Right cardiac atrium (tissue), 5 donors: ENCODE data around the gene CHN2. TPM values are rescaled to one million over a fixed set of nuclear protein-coding genes. Genes with fewer than 3 reads are reported as not detected.

Source experiments
- ATAC-seq, 2 donors: fragments of 200-7000 bp; cut with Tn5 transposase; one replicate each; pipeline versions ENCODE4 v1.8.0 to v1.9.1; 2020; ENCODE audit warnings: moderate library complexity in 2 of 2, mild to moderate bottlenecking in 1 of 2
- DNase-seq, 3 donors: peaks; one replicate each; pipeline ENCODE4 v3.0.0-alpha.2; 2020
- H3K27ac ChIP-seq: one replicate; pipeline ENCODE4 v1.5.1; 2013; ENCODE audit warnings: mild to moderate bottlenecking, low read length, control low read depth, moderate library complexity
- H3K27me3 ChIP-seq: one replicate; pipeline ENCODE4 v1.6.1; 2013; ENCODE audit not compliant: control insufficient read depth, insufficient read depth
- H3K4me1 ChIP-seq: one replicate; pipeline ENCODE4 v1.6.1; 2013; ENCODE audit warnings: low read length; ENCODE audit not compliant: control insufficient read depth, insufficient read depth
- H3K4me3 ChIP-seq: one replicate; pipeline ENCODE4 v1.5.1; 2013; ENCODE audit warnings: low read length, control low read depth
- H3K9me3 ChIP-seq: one replicate; pipeline ENCODE4 v1.6.1; 2013; ENCODE audit warnings: low read length; ENCODE audit not compliant: control insufficient read depth
- WGBS: extraction: QIAGEN DNeasy Blood & Tissue Kit; methylation state at CpG from one replicate; pipeline ENCODE4 v1.1.7; 2013; 5-methylcytosine and 5-hydroxymethylcytosine counted together
- intact Hi-C, 4 donors: fragments of 100-400 bp; cut with DNase I; formaldehyde crosslinking; loops; one replicate each; pipeline versions ENCODE4 v1.11.0 to v1.14.0; 2022 to 2023
- polyA plus RNA-seq: library from polyadenylated mRNA; stranded (reverse); fragments of 200-250 nt; gene quantifications from one replicate; pipeline ENCODE4 v1.2.3, GENCODE V29; 2013
- total RNA-seq, 4 donors: library from RNA; stranded (reverse); fragmentation: NEBNext Ultra II Directional; extraction: Animal tissue kit (Norgen Biotek cat#: 25700); gene quantifications; one replicate each; pipeline ENCODE4 v1.2.1, GENCODE V29; 2021
- donor health status: healthy with polysubstance abuse.
- donor health status: DM: no; HTN: yes; CAD: no.
- donor health status: DM: no; HTN: no; CAD: no.
- donor health status: DM: no; HTN: yes; CAD: no; lungs with severe emphysema.
- donor health status: DM: yes; HTN: yes; CAD: no.

The CHN2 gene
- total and polyA plus RNA-seq, 5 donors, result 2.0 to 6.4 (median 4.3) TPM

- 79% methylated on average over 7 of the region's 7 CpGs for WGBS
- H3K27me3 ChIP-seq, result no peaks in the 10 kb centered on the region
- ATAC-seq (no peak), DNase-seq (no peak)
- H3K27ac ChIP-seq, result no peak overlapping the region
- no peak overlapping the region for H3K4me3 ChIP-seq
- intact Hi-C loops, result loop anchor here in 1 of 4 donors (10.0 kb wide), 1 partner anchor 156 kb away; no protein-coding TSS in a partner anchor
- no peaks in the 10 kb centered on the region for H3K9me3 ChIP-seq
- no peaks in the 10 kb centered on the region for H3K4me1 ChIP-seq
Observed at GRCh38 chr7:29341156-29341555, 146.6 kb downstream of the CHN2 start.

- Histone ChIP-seq H3K27me3 (no peaks in the 10 kb centered on the region), H3K4me1 (no peaks in the 10 kb centered on the region), H3K9me3 (no peaks in the 10 kb centered on the region), H3K27ac (no peak overlapping the region), H3K4me3 (no peak overlapping the region)
- intact Hi-C loops, result loop anchor here in 1 of 4 donors (10.0 kb wide), 1 partner anchor 158 kb away; no protein-coding TSS in a partner anchor
- 85% methylated on average over 3 of the region's 3 CpGs for WGBS
- no peak for ATAC-seq
- no peak for DNase-seq
Observed at GRCh38 chr7:29342761-29343160, 148.2 kb downstream of the CHN2 start.

GRCh38 chr7:29343399-29343798, 148.8 kb downstream of the CHN2 start:
- no peak overlapping the region for H3K27ac ChIP-seq
- H3K9me3 ChIP-seq, result no peaks in the 10 kb centered on the region
- H3K4me3 ChIP-seq, result no peak overlapping the region
- 84% methylated on average over 2 of the region's 2 CpGs for WGBS
- intact Hi-C loops, result loop anchor here in 1 of 4 donors (10.0 kb wide), 1 partner anchor 159 kb away; no protein-coding TSS in a partner anchor
- DNase-seq, result no peak
- ATAC-seq, result no peak
- H3K4me1 ChIP-seq, result no peaks in the 10 kb centered on the region
- H3K27me3 ChIP-seq, result no peaks in the 10 kb centered on the region

- no peaks in the 10 kb centered on the region for H3K4me1 ChIP-seq
- WGBS, result 94% methylated on average over 4 of the region's 4 CpGs
- ATAC-seq (no peak), DNase-seq (no peak)
- no peak overlapping the region for H3K27ac ChIP-seq
- H3K27me3 ChIP-seq, result no peaks in the 10 kb centered on the region
- intact Hi-C loops, result loop anchor here in 1 of 4 donors (10.0 kb wide), 1 partner anchor 160 kb away; no protein-coding TSS in a partner anchor
- no peaks in the 10 kb centered on the region for H3K9me3 ChIP-seq
- H3K4me3 ChIP-seq, result no peak overlapping the region
Observed at GRCh38 chr7:29344334-29344978, 149.9 kb downstream of the CHN2 start.

- ATAC-seq (peak; percentile 40 to 74), DNase-seq (peak; percentile 42 to 76 (median 68))
- no peaks in the 10 kb centered on the region for H3K27me3 ChIP-seq
- H3K4me3 ChIP-seq, result no peak overlapping the region
- no peaks in the 10 kb centered on the region for H3K9me3 ChIP-seq
- H3K4me1 ChIP-seq, result no peaks in the 10 kb centered on the region
- H3K27ac ChIP-seq, result no peak overlapping the region
- WGBS, result 80% methylated on average over 9 of the region's 9 CpGs
- intact Hi-C loops, result loop anchor here in 1 of 4 donors (10.0 kb wide), 1 partner anchor 161 kb away; no protein-coding TSS in a partner anchor
Observed at GRCh38 chr7:29345590-29345989, 151.0 kb downstream of the CHN2 start.

- Histone ChIP-seq H3K27me3 (no peaks in the 10 kb centered on the region), H3K4me1 (no peaks in the 10 kb centered on the region), H3K27ac (no peak overlapping the region), H3K4me3 (no peak overlapping the region), H3K9me3 (no peaks in the 10 kb centered on the region)
- DNase-seq (no peak), ATAC-seq (no peak)
- intact Hi-C loops, result loop anchor here in 2 of 4 donors (2.0 to 10.0 kb wide), 2 partner anchors 156 to 162 kb away; no protein-coding TSS in a partner anchor
- WGBS, result 83% methylated on average over 8 of the region's 8 CpGs
Observed at GRCh38 chr7:29346231-29346978, 151.8 kb downstream of the CHN2 start.

GRCh38 chr7:29349362-29349761, 154.8 kb downstream of the CHN2 start:
- WGBS, result 86% methylated on average over 4 of the region's 4 CpGs
- intact Hi-C loops, result loop anchor here in 1 of 4 donors (10.0 kb wide), 1 partner anchor 165 kb away; no protein-coding TSS in a partner anchor
- Histone ChIP-seq H3K9me3 (no peaks in the 10 kb centered on the region), H3K4me1 (no peaks in the 10 kb centered on the region), H3K4me3 (no peak overlapping the region), H3K27me3 (no peaks in the 10 kb centered on the region), H3K27ac (no peak overlapping the region)
- DNase-seq (no peak), ATAC-seq (no peak)

- intact Hi-C loops, result no loop called here
- ATAC-seq, result no peak
Observed at GRCh38 chr7:29350351-29350750, 155.8 kb downstream of the CHN2 start.

GRCh38 chr7:29352041-29352440, 157.5 kb downstream of the CHN2 start:
- no peaks in the 10 kb centered on the region for H3K4me1 ChIP-seq
- H3K27me3 ChIP-seq, result no peaks in the 10 kb centered on the region
- ATAC-seq, result no peak
- H3K27ac ChIP-seq, result no peak overlapping the region
- H3K9me3 ChIP-seq, result no peaks in the 10 kb centered on the region
- no peak overlapping the region for H3K4me3 ChIP-seq
- intact Hi-C loops, result no loop called here
- DNase-seq, result no peak
- 79% methylated on average over 4 of the region's 4 CpGs for WGBS

More at GRCh38 chr7:29350351-29350750, 155.8 kb downstream of the CHN2 start:
- DNase-seq, result no peak
- no peaks in the 10 kb centered on the region for H3K4me1 ChIP-seq
- WGBS, result 88% methylated on average over 3 of the region's 3 CpGs
- no peak overlapping the region for H3K4me3 ChIP-seq
- H3K27ac ChIP-seq, result no peak overlapping the region
- no peaks in the 10 kb centered on the region for H3K27me3 ChIP-seq
- H3K9me3 ChIP-seq, result no peaks in the 10 kb centered on the region

- ATAC-seq (no peak), DNase-seq (no peak)
- no peaks in the 10 kb centered on the region for H3K4me1 ChIP-seq
- H3K27ac ChIP-seq, result no peak overlapping the region
- no peaks in the 10 kb centered on the region for H3K27me3 ChIP-seq
- H3K9me3 ChIP-seq, result no peaks in the 10 kb centered on the region
- intact Hi-C loops, result no loop called here
- no peak overlapping the region for H3K4me3 ChIP-seq
- WGBS, result 68% methylated on average over 5 of the region's 5 CpGs
Observed at GRCh38 chr7:29353810-29354209, 159.2 kb downstream of the CHN2 start.

GRCh38 chr7:29354340-29354739, 159.8 kb downstream of the CHN2 start:
- DNase-seq (no peak), ATAC-seq (no peak)
- H3K4me1 ChIP-seq, result no peaks in the 10 kb centered on the region
- no peak overlapping the region for H3K27ac ChIP-seq
- no peak overlapping the region for H3K4me3 ChIP-seq
- 79% methylated on average over 4 of the region's 4 CpGs for WGBS
- no peaks in the 10 kb centered on the region for H3K9me3 ChIP-seq
- H3K27me3 ChIP-seq, result no peaks in the 10 kb centered on the region
- intact Hi-C loops, result no loop called here
